Measurements from ENCODE around the gene DIS3.
"Not testable (repeated sequence)": the region's sequence is repeated elsewhere in the genome, so short reads cannot be mapped to it uniquely, and the experiment has no call there.

GRCh38 chr13:72726185-72726584 lies 55.5 kb downstream of the DIS3 start:
- not testable (repeated sequence) for TF ChIP-seq CTCF (IDR thresholded peaks at IDR 0.05; ENCODE audit: low read length); EZH2 (optimal IDR thresholded peaks at IDR 0.05; ENCODE audit: low read depth, low read length); EZH2phosphoT487 (IDR thresholded peaks at IDR 0.05; ENCODE audit: low read length)
